ENCODE data around the gene AURKAIP1.

Gene AURKAIP1

GRCh38 chr1:1326075-1326605 lies 48.9 kb downstream of the AURKAIP1 start:
- H3K27ac ChIP-seq (ENCODE audit: low read depth in 2 of 2, low read length in 2 of 2), result no peak overlapping the region
- no peaks in the 10 kb centered on the region for H3K9me3 ChIP-seq (ENCODE audit: control insufficient read depth in 2 of 2, low read length in 2 of 2)
- H3K36me3 ChIP-seq (ENCODE audit: control insufficient read depth in 2 of 2, insufficient read depth in 2 of 2, low read length in 2 of 2), result peaks cover 2 to 10% of the 10 kb centered on the region in 2 donors
- peaks cover 22 to 32% of the 10 kb centered on the region in 2 donors for H3K4me1 ChIP-seq (ENCODE audit: control insufficient read depth in 2 of 2, insufficient read depth in 2 of 2, low read length in 2 of 2)
- H3K9ac ChIP-seq (ENCODE audit: low read depth in 1 of 2, low read length in 2 of 2), result peak overlapping the region; percentile 93 to 95
- H3K4me3 ChIP-seq (ENCODE audit: low read length in 2 of 2), result peak overlapping the region; percentile 81 to 93
- H3K27me3 ChIP-seq (ENCODE audit: control insufficient read depth in 2 of 2, insufficient read depth in 2 of 2, low read length in 2 of 2), result no peaks in the 10 kb centered on the region

GRCh38 chr1:1325288-1326074 lies 49.5 kb downstream of the AURKAIP1 start:
- Histone ChIP-seq H3K9ac (ENCODE audit: low read depth in 1 of 2, low read length in 2 of 2) (peak overlapping the region; percentile 93 to 95), H3K36me3 (ENCODE audit: control insufficient read depth in 2 of 2, insufficient read depth in 2 of 2, low read length in 2 of 2) (peaks cover 2 to 10% of the 10 kb centered on the region in 2 donors), H3K4me1 (ENCODE audit: control insufficient read depth in 2 of 2, insufficient read depth in 2 of 2, low read length in 2 of 2) (peaks cover 20 to 26% of the 10 kb centered on the region in 2 donors), H3K27ac (ENCODE audit: low read depth in 2 of 2, low read length in 2 of 2) (peak overlapping the region; percentile 91 to 93), H3K4me3 (ENCODE audit: low read length in 2 of 2) (peak overlapping the region; percentile 81 to 93), H3K27me3 (ENCODE audit: control insufficient read depth in 2 of 2, insufficient read depth in 2 of 2, low read length in 2 of 2) (no peaks in the 10 kb centered on the region), H3K9me3 (ENCODE audit: control insufficient read depth in 2 of 2, low read length in 2 of 2) (no peaks in the 10 kb centered on the region)

- H3K27me3 ChIP-seq (ENCODE audit: control insufficient read depth in 2 of 2, insufficient read depth in 2 of 2, low read length in 2 of 2), result no peaks in the 10 kb centered on the region
- H3K27ac ChIP-seq (ENCODE audit: low read depth in 2 of 2, low read length in 2 of 2), result peak within 1 kb of the TSS; percentile 91 to 93
Observed at GRCh38 chr1:1324524-1325287, 50.3 kb downstream of the AURKAIP1 start, which contains the start of the genes CPTP and INTS11. TSS of gene CPTP (plus strand) at chr1:1324802. CDS start at chr1:1326911, 2,109 bp downstream. TSS of gene INTS11 (minus strand) at chr1:1324660. CDS start at chr1:1324608, 52 bp downstream.

GRCh38 chr1:1324084-1324523 lies 50.9 kb downstream of the AURKAIP1 start:
- Histone ChIP-seq H3K9me3 (ENCODE audit: control insufficient read depth in 2 of 2, low read length in 2 of 2) (no peaks in the 10 kb centered on the region), H3K4me1 (ENCODE audit: control insufficient read depth in 2 of 2, insufficient read depth in 2 of 2, low read length in 2 of 2) (peaks cover 20 to 25% of the 10 kb centered on the region in 2 donors), H3K27me3 (ENCODE audit: control insufficient read depth in 2 of 2, insufficient read depth in 2 of 2, low read length in 2 of 2) (no peaks in the 10 kb centered on the region), H3K9ac (ENCODE audit: low read depth in 1 of 2, low read length in 2 of 2) (peak overlapping the region; percentile 75 to 90), H3K27ac (ENCODE audit: low read depth in 2 of 2, low read length in 2 of 2) (peak overlapping the region; percentile 65 to 71), H3K36me3 (ENCODE audit: control insufficient read depth in 2 of 2, insufficient read depth in 2 of 2, low read length in 2 of 2) (peaks cover 12% of the 10 kb centered on the region in 2 donors), H3K4me3 (ENCODE audit: low read length in 2 of 2) (peak overlapping the region; percentile 76 to 84)

More at GRCh38 chr1:1324524-1325287, 50.3 kb downstream of the AURKAIP1 start, which contains the start of the genes CPTP and INTS11:
- Histone ChIP-seq H3K9me3 (ENCODE audit: control insufficient read depth in 2 of 2, low read length in 2 of 2) (no peaks in the 10 kb centered on the region), H3K9ac (ENCODE audit: low read depth in 1 of 2, low read length in 2 of 2) (peak within 1 kb of the TSS; percentile 93 to 95), H3K4me1 (ENCODE audit: control insufficient read depth in 2 of 2, insufficient read depth in 2 of 2, low read length in 2 of 2) (peaks cover 20 to 25% of the 10 kb centered on the region in 2 donors), H3K36me3 (ENCODE audit: control insufficient read depth in 2 of 2, insufficient read depth in 2 of 2, low read length in 2 of 2) (peaks cover 7 to 10% of the 10 kb centered on the region in 2 donors), H3K4me3 (ENCODE audit: low read length in 2 of 2) (peak within 1 kb of the TSS; percentile 81 to 93)
